Head of caudate nucleus (tissue), 42 donors: ENCODE results near the gene ERAP2.

ENCODE experiments used
- DNase-seq, 42 donors: peaks; one replicate each; pipeline versions ENCODE4 v3.0.0 to v3.0.0-alpha.2; 2020 to 2021; ENCODE audit warnings: mixed read lengths in 7 of 42
- intact Hi-C: fragments of 100-400 bp; cut with DNase I; formaldehyde crosslinking; loops from one replicate; pipeline ENCODE4 v1.15.0; 2022

Gene ERAP2

GRCh38 chr5:96885518-96886338, 9.4 kb downstream of the ERAP2 start:
- intact Hi-C loops: no loop called here
- DNase-seq: no peak

- DNase-seq: no peak
- intact Hi-C loops: no loop called here
Measured at GRCh38 chr5:96893342-96893741, 17.0 kb downstream of the ERAP2 start.

GRCh38 chr5:96896276-96896675, 20.0 kb downstream of the ERAP2 start:
- intact Hi-C loops: no loop called here
- DNase-seq: no peak

GRCh38 chr5:96896806-96897205, 20.5 kb downstream of the ERAP2 start:
- intact Hi-C loops: no loop called here

GRCh38 chr5:96901384-96901783, 25.1 kb downstream of the ERAP2 start:
- no peak for DNase-seq
- intact Hi-C loops: no loop called here

More at GRCh38 chr5:96896806-96897205, 20.5 kb downstream of the ERAP2 start:
- no peak for DNase-seq

- intact Hi-C loops: no loop called here
- no peak for DNase-seq
Measured at GRCh38 chr5:96901841-96902240, 25.5 kb downstream of the ERAP2 start.

GRCh38 chr5:96902876-96903275, 26.6 kb downstream of the ERAP2 start:
- intact Hi-C loops: no loop called here
- DNase-seq: no peak

- no peak for DNase-seq
- intact Hi-C loops: no loop called here
Measured at GRCh38 chr5:96903300-96903699, 27.0 kb downstream of the ERAP2 start.

- intact Hi-C loops: no loop called here
- DNase-seq: no peak
Measured at GRCh38 chr5:96904054-96904931, 28.0 kb downstream of the ERAP2 start.

- no peak for DNase-seq
- intact Hi-C loops: no loop called here
Measured at GRCh38 chr5:96905864-96906263, 29.6 kb downstream of the ERAP2 start.

- DNase-seq: no peak
- intact Hi-C loops: no loop called here
Measured at GRCh38 chr5:96909003-96909402, 32.7 kb downstream of the ERAP2 start.

- no peak for DNase-seq
- intact Hi-C loops: no loop called here
Measured at GRCh38 chr5:96909435-96909834, 33.1 kb downstream of the ERAP2 start.

GRCh38 chr5:96911139-96911538, 34.8 kb downstream of the ERAP2 start:
- DNase-seq: no peak
- intact Hi-C loops: no loop called here

GRCh38 chr5:96913233-96913632, 36.9 kb downstream of the ERAP2 start:
- no peak for DNase-seq
- intact Hi-C loops: no loop called here

GRCh38 chr5:96919754-96920197, 43.5 kb downstream of the ERAP2 start:
- no peak for DNase-seq
- intact Hi-C loops: no loop called here

GRCh38 chr5:96920744-96921355, 44.5 kb downstream of the ERAP2 start:
- intact Hi-C loops: no loop called here
- DNase-seq: no peak

GRCh38 chr5:96922499-96923244, 46.4 kb downstream of the ERAP2 start:
- no peak for DNase-seq
- intact Hi-C loops: no loop called here

GRCh38 chr5:96924016-96924443, 47.7 kb downstream of the ERAP2 start:
- intact Hi-C loops: no loop called here
- no peak for DNase-seq

GRCh38 chr5:96926276-96926675, 50.0 kb downstream of the ERAP2 start:
- intact Hi-C loops: no loop called here
- no peak for DNase-seq
